HepG2 (cell line): ENCODE data around the gene CACNA1D. TPM values are rescaled to one million over a fixed set of nuclear protein-coding genes. Genes with fewer than 3 reads are reported as not detected.

ENCODE experiments used
- ATAC-seq: fragments of 200-7000 bp; cut with Tn5 transposase; 3 replicates; pipeline ENCODE4 v1.9.1; 2020; ENCODE audit warnings: mild to moderate bottlenecking, moderate library complexity
- BruUV-seq: library from RNA; stranded (reverse); fragments of 400-500 nt; replicated peaks from 2 replicates; lab custom pipeline; 2021; lab: Mats Ljungman, UMichigan
- CTCF ChIA-PET: fragments of 300-600 bp; formaldehyde crosslinking; extraction: SDS; loops from one replicate; lab custom pipeline; 2021; ENCODE audit warnings: low total read pairs, inconsistent platforms, low intra/inter-chr PET ratio; lab: Yijun Ruan, JAX
- POLR2A ChIA-PET: fragments of 350-600 bp; sonication (Branson Sonifier 250); formaldehyde crosslinking; loops from one replicate; lab custom pipeline; 2020; ENCODE audit warnings: antibody characterized with exemption, inconsistent platforms; lab: Yijun Ruan, JAX
- DNase-seq: peaks from one replicate; pipeline ENCODE4 v3.0.0-alpha.2; 2015; ENCODE audit warnings: low spot score
- FAIRE-seq: peaks from 3 replicates; lab custom pipeline; 2011; peaks lifted over from hg19 to GRCh38; lab: Jason Lieb, UNC
- H2AFZ ChIP-seq: one replicate; pipeline ENCODE4 v1.6.1; 2011; ENCODE audit warnings: low read length, inconsistent platforms
- H3K27ac ChIP-seq: fragments of 300-600 bp; 3 replicates; pipeline ENCODE4 v1.8.0; 2011; ENCODE audit warnings: mixed run types, mild to moderate bottlenecking, mixed read lengths, low read length, inconsistent platforms; ENCODE audit not compliant: insufficient read depth; ENCODE audit errors: extremely low read length
- H3K27me3 ChIP-seq, 2 experiments: fragments of 200-600 bp in 1 of 2; 2 replicates in 1 of 2; 3 replicates in 1 of 2; pipeline versions ENCODE4 v1.6.0 to v1.8.0; 2011; ENCODE audit warnings: low read length in 2 of 2, mild to moderate bottlenecking in 2 of 2, moderate library complexity in 2 of 2, inconsistent platforms in 1 of 2; ENCODE audit not compliant: insufficient read depth in 2 of 2, control insufficient read depth in 1 of 2
- H3K36me3 ChIP-seq, 2 experiments: fragments of 200-600 bp in 1 of 2; replicated peaks in 1 of 2; 2 replicates in 1 of 2; 3 replicates in 1 of 2; pipeline versions ENCODE4 v1.5.1 to v1.8.0; 2011; ENCODE audit warnings: low read length in 2 of 2, inconsistent platforms in 1 of 2; ENCODE audit not compliant: insufficient read depth in 2 of 2, control insufficient read depth in 1 of 2
- H3K4me1 ChIP-seq: 2 replicates; pipeline ENCODE4 v1.5.1; 2012; ENCODE audit warnings: low read length, inconsistent platforms; ENCODE audit not compliant: insufficient read depth
- H3K4me2 ChIP-seq: 2 replicates; pipeline ENCODE4 v1.6.0; 2011; ENCODE audit warnings: low read depth, low read length, inconsistent platforms
- H3K4me3 ChIP-seq, 3 experiments: fragments of 200-600 bp in 1 of 3; sonication (generic), shearing (Covaris generic) in 1 of 3; replicated peaks in 1 of 3; 2 replicates each; pipeline ENCODE4 v1.5.1; 2011 to 2016; ENCODE audit warnings: low read length in 3 of 3, inconsistent platforms in 2 of 3, low read depth in 2 of 3, mild to moderate bottlenecking in 2 of 3, control low read depth in 1 of 3, mixed read lengths in 1 of 3; ENCODE audit not compliant: insufficient read depth in 1 of 3
- H3K79me2 ChIP-seq: one replicate; pipeline ENCODE4 v1.6.1; 2011; ENCODE audit warnings: low read length, inconsistent platforms; ENCODE audit not compliant: insufficient read depth
- H3K9ac ChIP-seq: 2 replicates; pipeline ENCODE4 v1.6.0; 2011; ENCODE audit warnings: mild to moderate bottlenecking, low read depth, low read length, inconsistent platforms; ENCODE audit not compliant: insufficient read depth
- H3K9me3 ChIP-seq: 2 replicates; pipeline ENCODE4 v1.5.1; 2012; ENCODE audit warnings: mild to moderate bottlenecking, low read length
- H4K20me1 ChIP-seq: 2 replicates; pipeline ENCODE4 v1.6.0; 2011; ENCODE audit warnings: inconsistent platforms, mild to moderate bottlenecking, low read length, moderate library complexity; ENCODE audit not compliant: insufficient read depth
- BCL6 ChIP-seq: IDR thresholded peaks from 2 replicates; pipeline ENCODE4 v1.6.1; 2016; ENCODE audit warnings: missing genetic modification reagents, missing compliant biosample characterization
- HCFC1 ChIP-seq: fragments of 150-350 bp; IDR thresholded peaks from 2 replicates; pipeline ENCODE4 v1.6.1; 2014; ENCODE audit warnings: low read depth, low read length
- HNF4G ChIP-seq, 2 experiments: sonication (generic) in 1 of 2; formaldehyde crosslinking in 1 of 2; IDR thresholded peaks; 2 replicates each; pipeline versions ENCODE4 v1.4.0 to v1.6.1; 2011 to 2020; ENCODE audit warnings: borderline replicate concordance in 2 of 2, low read depth in 2 of 2, mild to moderate bottlenecking in 2 of 2, low read length in 1 of 2, missing genetic modification reagents in 1 of 2, moderate library complexity in 1 of 2
- RARA ChIP-seq: IDR thresholded peaks from 2 replicates; pipeline ENCODE4 v1.6.1; 2016; ENCODE audit warnings: missing genetic modification reagents, missing compliant biosample characterization
- SMAD9 ChIP-seq: sonication (generic); formaldehyde crosslinking; IDR thresholded peaks from 2 replicates; pipeline ENCODE4 v1.5.1; 2020; ENCODE audit warnings: mild to moderate bottlenecking, missing genetic modification reagents
- TAF1 ChIP-seq: sonication (generic); formaldehyde crosslinking; IDR thresholded peaks from 2 replicates; pipeline ENCODE4 v1.4.0; 2020; ENCODE audit warnings: missing genetic modification reagents
- ZNF317 ChIP-seq: sonication (generic); formaldehyde crosslinking; IDR thresholded peaks from 2 replicates; pipeline ENCODE4 v1.5.0; 2020; ENCODE audit warnings: mild to moderate bottlenecking, missing genetic modification reagents
- WGBS: methylation state at CpG from one replicate; pipeline ENCODE4 v1.1.6; 2017; ENCODE audit warnings: low lambda C conversion rate; 5-methylcytosine and 5-hydroxymethylcytosine counted together
- in situ Hi-C: cut with HindIII; loops from 2 replicates; pipeline ENCODE4 v1.10.0; 2017; ENCODE audit warnings: low pct_unique_long_range_greater_than_20kb; ENCODE audit not compliant: extremely low pct_ligation_motif_present
- intact Hi-C: fragments of 100-400 bp; cut with micrococcal nuclease; formaldehyde crosslinking; loops from one replicate; pipeline ENCODE4 v1.10.0; 2022; ENCODE audit not compliant: unreplicated experiment
- polyA plus RNA-seq, 8 experiments: library from polyadenylated mRNA; depleted of rRNA in 3 of 8; stranded (reverse) in 7 of 8; unstranded in 1 of 8; fragments of >200 nt; fragmentation: Illumina TruSeq in 4 of 8; extraction: Trizol in 4 of 8; gene quantifications; 2 replicates each; pipeline versions ENCODE4 v1.2.1 to v1.2.3, GENCODE V29; 2011 to 2016; ENCODE audit warnings: low read depth in 4 of 8, missing spikeins in 1 of 8, mixed read lengths in 1 of 8; ENCODE audit not compliant: insufficient read depth in 1 of 8
- total RNA-seq, 5 experiments: library from RNA; depleted of rRNA; stranded (reverse); fragments of >200 nt; fragmentation: Illumina TruSeq; extraction: Trizol; gene quantifications; 2 replicates each; pipeline ENCODE4 v1.2.3, GENCODE V29; 2016; ENCODE audit warnings: low read depth in 1 of 5

CACNA1D gene
- total and polyA plus RNA-seq, 2 of the 13 experiments (the other 11 are each of a cell fraction or from before 2014, with no cell fraction given) = 0.26 to 0.38 TPM

DNA sequence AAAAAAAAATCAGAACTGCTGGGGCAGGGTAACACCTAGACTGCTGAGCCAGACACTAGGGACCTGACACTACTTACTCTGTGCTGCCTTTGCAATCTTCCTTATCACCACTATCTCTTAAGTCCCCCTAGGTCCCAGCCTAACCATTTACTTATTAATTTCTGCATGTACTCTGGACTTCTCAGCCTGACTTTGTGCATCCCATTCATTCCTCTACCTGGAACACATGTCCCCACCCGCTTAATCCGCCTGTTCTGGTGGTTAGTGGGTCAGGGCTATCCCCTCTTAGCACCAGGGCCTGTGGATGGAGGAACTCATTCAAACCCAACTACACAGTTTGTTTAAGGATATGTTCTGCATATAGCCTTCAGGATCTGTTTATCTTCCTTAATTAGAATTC is 5.0 kb upstream of the CACNA1D start:
- in situ Hi-C loops (no loop called here), intact Hi-C loops (no loop called here)
- Histone ChIP-seq H3K27me3 (peaks cover 1 to 8% of the 10 kb centered on the region in 2 experiments; a peak in 1 of 5 replicates), H3K4me2 (peak overlapping the region; percentile 34; the same call in 1 of the 2 replicates), H3K9ac (no peak overlapping the region), H4K20me1 (no peaks in the 10 kb centered on the region), H3K36me3 (no peaks in the 10 kb centered on the region), H3K4me1 (peaks cover 61% of the 10 kb centered on the region), H3K9me3 (no peaks in the 10 kb centered on the region), H3K79me2 (no peaks in the 10 kb centered on the region), H3K27ac (no peak overlapping the region), H3K4me3 (no peak overlapping the region), H2AFZ (no peak overlapping the region)
- TF ChIP-seq HNF4G (IDR thresholded peaks at IDR 0.05; ENCODE audit: borderline replicate concordance, low read depth, low read length) (0 out of 2 replicates have a peak, but pooled peaks have one; percentile 14), HNF4G (CRISPR knock-in tag; IDR thresholded peaks at IDR 0.05; ENCODE audit: borderline replicate concordance, low read depth) (no peak), SMAD9 (CRISPR knock-in tag) (no peak)
- WGBS = 15% methylated on average over 2 of the region's 2 CpGs
- DNase-seq (no peak), ATAC-seq (peak; percentile 57), FAIRE-seq (no peak)
- BruUV-seq = no TSS peak
- ChIA-PET CTCF (no interaction called here), POLR2A (interaction anchor here (0.6 kb wide), 1 partner anchor 11 kb away, joined by 4 read pairs; no protein-coding TSS in a partner anchor)

DNA sequence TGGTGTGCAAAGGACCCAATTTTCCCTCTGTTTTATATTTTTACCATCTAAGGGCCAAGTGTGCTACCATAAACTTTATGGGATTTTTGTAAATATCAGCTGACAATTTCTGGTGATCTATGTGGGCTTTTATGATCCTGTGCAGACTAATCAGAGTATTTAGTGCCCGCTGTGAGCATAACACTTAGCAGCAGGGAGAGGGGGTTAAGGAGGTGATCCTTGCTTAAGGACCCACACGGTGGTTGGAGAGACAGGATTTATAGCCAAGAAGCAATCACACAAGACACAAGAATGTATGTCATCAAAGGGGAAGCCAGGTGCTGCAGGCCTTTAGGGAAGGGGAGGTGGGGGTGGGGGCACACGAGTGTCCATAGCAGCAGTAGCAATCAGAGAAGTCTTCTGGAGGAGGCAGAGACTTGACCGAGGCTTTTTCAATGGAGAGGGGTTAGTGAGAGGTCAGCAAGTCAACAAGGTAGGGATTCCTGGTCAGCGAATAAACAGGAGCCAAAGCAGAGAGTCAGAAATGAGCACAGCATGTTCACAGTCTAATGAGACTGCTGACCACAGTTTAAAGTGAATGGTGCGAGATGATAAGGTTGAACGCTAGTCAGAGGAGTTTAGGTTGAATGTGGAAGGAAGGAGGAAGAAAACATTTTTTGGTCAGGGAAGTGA is 4.5 kb upstream of the CACNA1D start:
- DNase-seq (no peak), ATAC-seq (peak; percentile 18; the same call in 1 of the 3 replicates), FAIRE-seq (no peak)
- ChIA-PET POLR2A (no interaction called here), CTCF (no interaction called here)
- H3K4me2 ChIP-seq = peak overlapping the region; percentile 34
- H3K27ac ChIP-seq = no peak overlapping the region
- H4K20me1 ChIP-seq = no peaks in the 10 kb centered on the region
- H3K9me3 ChIP-seq = no peaks in the 10 kb centered on the region
- H3K27me3 ChIP-seq = peaks cover 1 to 9% of the 10 kb centered on the region in 2 experiments; a peak in 3 of 5 replicates
- intact Hi-C loops = no loop called here
- H2AFZ ChIP-seq = no peak overlapping the region
- in situ Hi-C loops = loop anchor here (10.0 kb wide), 1 partner anchor 115 kb away; no protein-coding TSS in a partner anchor
- no peaks in the 10 kb centered on the region for H3K36me3 ChIP-seq
- peak; percentile 75 for TF ChIP-seq RARA
- TF ChIP-seq HCFC1 = no peak
- no peak for TF ChIP-seq TAF1 (CRISPR knock-in tag)
- TF ChIP-seq ZNF317 = 0 out of 2 replicates have a peak, but pooled peaks have one; percentile 52
- TF ChIP-seq BCL6 = peak; percentile 66
- peaks cover 60% of the 10 kb centered on the region for H3K4me1 ChIP-seq
- 9% methylated on average over 7 of the region's 7 CpGs for WGBS
- no peak overlapping the region for H3K9ac ChIP-seq
- no TSS peak for BruUV-seq
- H3K79me2 ChIP-seq = no peaks in the 10 kb centered on the region
- no peak overlapping the region for H3K4me3 ChIP-seq
